Measurements from ENCODE around the gene ARID1B.
A peak's percentile ranks its signal among the peaks of the same experiment; 100 is the strongest.

Gene ARID1B

GRCh38 chr6:157090736-157091135 is 313.6 kb downstream of the ARID1B start:
- no peak for DNase-seq

GRCh38 chr6:157091243-157091642 is 314.1 kb downstream of the ARID1B start:
- no peak for DNase-seq

- DNase-seq, result no peak
Observed at GRCh38 chr6:157091856-157092460, 314.8 kb downstream of the ARID1B start.

- no peak for DNase-seq
Observed at GRCh38 chr6:157092736-157093135, 315.6 kb downstream of the ARID1B start.

- no peak for DNase-seq
Observed at GRCh38 chr6:157093536-157093935, 316.4 kb downstream of the ARID1B start.

- no peak for DNase-seq
Observed at GRCh38 chr6:157094038-157094437, 316.9 kb downstream of the ARID1B start.

GRCh38 chr6:157095084-157095483 is 317.9 kb downstream of the ARID1B start:
- DNase-seq, result no peak

- DNase-seq, result no peak
Observed at GRCh38 chr6:157095569-157095968, 318.4 kb downstream of the ARID1B start.

GRCh38 chr6:157096105-157096504 is 318.9 kb downstream of the ARID1B start:
- DNase-seq, result no peak

- DNase-seq, result no peak
Observed at GRCh38 chr6:157096522-157096921, 319.3 kb downstream of the ARID1B start.

GRCh38 chr6:157097255-157097955 is 320.2 kb downstream of the ARID1B start:
- no peak for DNase-seq

GRCh38 chr6:157098999-157099398 is 321.8 kb downstream of the ARID1B start:
- no peak for DNase-seq

- DNase-seq, result peak; percentile 69
Observed at GRCh38 chr6:157099912-157100593, 322.9 kb downstream of the ARID1B start.

- DNase-seq, result no peak
Observed at GRCh38 chr6:157101166-157101565, 324.0 kb downstream of the ARID1B start.

- no peak for DNase-seq
Observed at GRCh38 chr6:157104803-157105202, 327.6 kb downstream of the ARID1B start.

- DNase-seq, result no peak
Observed at GRCh38 chr6:157106487-157106886, 329.3 kb downstream of the ARID1B start.

GRCh38 chr6:157107571-157107914 is 330.4 kb downstream of the ARID1B start:
- no peak for DNase-seq

GRCh38 chr6:157107915-157108651 is 330.9 kb downstream of the ARID1B start:
- no peak for DNase-seq

GRCh38 chr6:157108923-157109322 is 331.7 kb downstream of the ARID1B start:
- no peak for DNase-seq

GRCh38 chr6:157110607-157111006 is 333.4 kb downstream of the ARID1B start:
- DNase-seq, result no peak

GRCh38 chr6:157113389-157113788 is 336.2 kb downstream of the ARID1B start:
- DNase-seq, result no peak

- no peak for DNase-seq
Observed at GRCh38 chr6:157116426-157116825, 339.2 kb downstream of the ARID1B start.

- no peak for DNase-seq
Observed at GRCh38 chr6:157117431-157118095, 340.4 kb downstream of the ARID1B start.

Data from CD4-positive, alpha-beta T cell treated with Interleukin-21 for 1 hour (primary cell).